Muscle layer of colon (tissue), 2 donors: ENCODE measurements around the gene ZMYND11.
"Not testable (repeated sequence)": the region's sequence is repeated elsewhere in the genome, so short reads cannot be mapped to it uniquely, and the experiment has no call there.

Experiments
- H3K27ac ChIP-seq: one replicate; pipeline ENCODE4 v1.7.0; 2013; ENCODE audit warnings: low read depth, mild to moderate bottlenecking, low read length, moderate library complexity
- H3K27me3 ChIP-seq, 2 donors: one replicate each; pipeline ENCODE4 v1.7.0; 2013; ENCODE audit warnings: low read length in 2 of 2, mild to moderate bottlenecking in 2 of 2; ENCODE audit not compliant: insufficient read depth in 2 of 2, control insufficient read depth in 1 of 2
- H3K36me3 ChIP-seq: one replicate; pipeline ENCODE4 v1.7.0; 2013; ENCODE audit warnings: mild to moderate bottlenecking, low read length; ENCODE audit not compliant: insufficient read depth
- H3K4me1 ChIP-seq: one replicate; pipeline ENCODE4 v1.7.0; 2013; ENCODE audit warnings: mild to moderate bottlenecking, low read length; ENCODE audit not compliant: insufficient read depth
- H3K4me3 ChIP-seq, 2 donors: one replicate each; pipeline ENCODE4 v1.7.0; 2013; ENCODE audit warnings: low read length in 2 of 2, low read depth in 1 of 2, mild to moderate bottlenecking in 1 of 2, moderate library complexity in 1 of 2
- H3K9ac ChIP-seq: one replicate; pipeline ENCODE4 v1.7.0; 2013; ENCODE audit warnings: low read length
- H3K9me3 ChIP-seq: one replicate; pipeline ENCODE4 v1.7.0; 2013; ENCODE audit warnings: mild to moderate bottlenecking, low read length
- donor health status: abdominal sarcoma.
- donor health status: Adenocarcinoma of cecum.

The ZMYND11 gene

DNA sequence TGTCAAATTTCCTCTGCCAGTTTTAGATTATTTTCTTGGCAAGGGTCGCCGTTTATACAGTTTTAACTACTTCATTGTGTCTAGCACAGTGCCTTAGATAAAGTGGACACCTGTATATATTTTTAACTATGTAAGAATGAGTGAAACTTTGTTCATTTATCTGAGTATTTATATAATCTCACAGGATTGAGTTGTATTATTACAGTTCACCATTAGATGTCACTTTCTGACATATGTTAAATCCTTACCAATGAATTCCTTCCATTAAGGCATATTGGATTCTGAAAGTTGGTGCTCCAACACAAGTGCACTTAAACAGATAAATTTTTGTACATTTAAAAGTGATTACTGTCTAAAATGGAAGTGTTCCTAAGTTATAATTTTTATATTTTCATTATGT is 43.0 kb downstream of the ZMYND11 start:
- H3K4me3 ChIP-seq = no peak overlapping the region
- peaks cover 12% of the 10 kb centered on the region for H3K36me3 ChIP-seq
- no peaks in the 10 kb centered on the region for H3K4me1 ChIP-seq
- no peaks in the 10 kb centered on the region for H3K9me3 ChIP-seq
- H3K9ac ChIP-seq = no peak overlapping the region
- no peaks in the 10 kb centered on the region for H3K27me3 ChIP-seq
- no peak overlapping the region for H3K27ac ChIP-seq

DNA sequence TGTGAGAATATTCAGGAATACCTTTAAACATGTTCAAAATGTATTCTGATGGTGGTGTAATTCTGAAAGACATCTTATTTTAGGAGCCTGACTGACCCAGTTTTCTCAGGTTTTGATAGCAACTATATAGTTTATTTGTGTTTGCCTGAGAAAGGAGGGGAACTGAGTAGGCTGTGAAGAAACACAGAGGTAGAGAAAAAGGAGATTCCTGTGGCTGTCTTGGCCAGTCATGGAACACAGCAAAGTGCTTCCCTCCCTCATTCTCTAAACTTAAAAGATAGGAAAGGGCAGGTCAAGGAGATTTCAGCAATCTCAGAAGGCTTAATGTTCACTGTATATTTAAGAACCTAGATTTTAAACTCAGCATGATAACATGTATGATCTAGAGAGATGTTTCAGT is 43.5 kb downstream of the ZMYND11 start:
- Histone ChIP-seq H3K4me3 (no peak overlapping the region), H3K27me3 (no peaks in the 10 kb centered on the region), H3K4me1 (no peaks in the 10 kb centered on the region), H3K27ac (no peak overlapping the region), H3K9ac (no peak overlapping the region), H3K9me3 (no peaks in the 10 kb centered on the region), H3K36me3 (peaks cover 14% of the 10 kb centered on the region)

DNA sequence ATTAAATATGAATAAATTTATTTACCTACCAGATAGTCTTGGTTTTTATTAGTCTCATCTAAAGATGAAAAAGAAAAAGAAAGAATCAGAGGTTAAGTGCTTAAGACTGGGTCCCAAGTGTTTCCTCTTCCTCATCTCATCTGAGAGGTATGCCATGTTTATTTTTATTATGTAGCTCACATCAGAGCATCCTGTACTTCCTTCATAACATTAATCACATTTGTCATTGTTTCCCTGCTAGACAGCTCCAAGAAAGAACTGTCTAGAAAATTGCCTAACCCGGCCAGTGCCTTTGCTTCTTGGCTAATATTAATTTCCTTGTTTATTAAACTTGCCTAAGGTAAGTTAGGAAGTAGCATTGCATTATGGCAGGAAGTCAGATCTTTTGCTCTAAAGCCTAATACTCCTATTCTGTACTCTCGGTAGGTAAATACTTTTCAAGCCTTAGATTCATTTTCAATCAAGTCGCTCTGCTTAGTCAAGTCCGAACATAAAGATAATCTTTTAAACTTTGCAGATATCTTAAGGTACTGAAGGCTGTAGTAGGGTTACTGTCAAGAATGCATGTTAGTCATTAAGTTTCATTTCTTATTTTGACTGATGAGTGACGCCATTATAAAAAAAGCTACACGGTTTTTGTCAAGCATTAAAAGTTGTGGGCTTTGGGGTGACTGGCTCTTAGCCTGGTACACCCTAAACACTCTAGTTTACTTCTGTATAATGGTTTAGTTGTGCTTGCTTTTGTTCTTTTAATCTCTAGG is 47.4 kb downstream of the ZMYND11 start:
- H3K9ac ChIP-seq = no peak overlapping the region
- no peak overlapping the region for H3K4me3 ChIP-seq
- H3K27ac ChIP-seq = no peak overlapping the region
- no peaks in the 10 kb centered on the region for H3K4me1 ChIP-seq
- peaks cover 14% of the 10 kb centered on the region for H3K36me3 ChIP-seq
- H3K27me3 ChIP-seq = no peaks in the 10 kb centered on the region
- no peaks in the 10 kb centered on the region for H3K9me3 ChIP-seq

DNA sequence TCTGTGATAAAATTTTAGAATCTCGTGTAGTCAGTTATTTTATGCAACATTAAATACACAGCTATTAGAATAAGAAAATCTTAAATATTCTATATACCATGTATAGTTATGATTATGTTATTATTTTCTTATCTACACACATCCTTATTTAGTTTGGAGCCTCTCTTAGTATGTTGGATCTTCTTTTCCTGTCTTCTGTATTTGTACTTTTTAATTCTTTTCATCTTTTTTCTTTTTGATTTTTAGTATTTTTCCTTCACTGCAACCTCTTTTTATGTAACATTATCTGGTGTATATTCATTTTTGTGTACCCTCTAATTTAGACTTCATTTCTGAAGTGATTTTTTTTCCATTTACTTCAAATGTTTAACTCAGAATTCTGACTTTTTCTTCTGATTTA is 48.9 kb downstream of the ZMYND11 start:
- no peaks in the 10 kb centered on the region for H3K9me3 ChIP-seq
- no peaks in the 10 kb centered on the region for H3K4me1 ChIP-seq
- H3K27me3 ChIP-seq = no peaks in the 10 kb centered on the region
- peaks cover 14% of the 10 kb centered on the region for H3K36me3 ChIP-seq
- H3K27ac ChIP-seq = no peak overlapping the region
- H3K9ac ChIP-seq = no peak overlapping the region
- H3K4me3 ChIP-seq = no peak overlapping the region

DNA sequence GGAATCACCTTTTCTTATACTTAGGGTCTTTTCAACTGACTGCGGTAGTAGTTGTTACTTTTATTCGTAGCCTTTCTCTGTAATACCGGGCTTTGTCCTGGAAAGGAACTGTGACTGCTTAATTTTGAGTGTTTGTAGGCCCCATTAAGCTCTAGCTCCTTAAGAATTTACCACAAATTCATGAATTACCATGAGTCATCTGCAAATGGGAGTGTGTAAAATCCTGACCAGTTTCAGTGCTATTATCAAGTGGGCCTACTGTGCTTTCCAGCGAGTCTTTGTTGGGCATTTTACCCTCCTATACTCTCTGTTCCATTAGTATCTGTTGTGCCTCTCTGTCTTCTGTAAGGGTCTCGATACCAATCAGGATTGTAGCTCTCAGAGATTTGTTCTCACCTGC is 49.7 kb downstream of the ZMYND11 start:
- Histone ChIP-seq H3K27ac (no peak overlapping the region), H3K4me1 (no peaks in the 10 kb centered on the region), H3K9me3 (no peaks in the 10 kb centered on the region), H3K36me3 (peaks cover 14% of the 10 kb centered on the region), H3K27me3 (no peaks in the 10 kb centered on the region), H3K9ac (no peak overlapping the region), H3K4me3 (no peak overlapping the region)

DNA sequence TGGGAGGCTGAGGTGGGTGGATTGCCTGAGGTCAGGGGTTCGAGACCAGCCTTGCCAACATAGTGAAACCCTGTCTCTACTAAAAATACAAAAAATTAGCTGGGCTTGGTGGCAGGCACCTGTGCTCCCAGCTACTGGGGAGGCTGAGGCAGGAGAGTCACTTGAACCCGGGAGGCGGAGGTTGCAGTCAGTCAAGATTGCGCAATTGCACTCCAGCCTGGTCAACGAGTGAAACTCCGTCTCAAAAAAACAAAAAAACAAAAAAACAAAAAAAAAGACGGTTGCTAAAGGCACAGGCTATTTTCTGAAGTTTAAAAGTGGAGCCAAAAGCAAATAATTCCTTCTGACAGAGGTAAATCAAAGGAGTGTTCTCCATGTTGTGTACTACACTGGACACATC is 50.3 kb downstream of the ZMYND11 start:
- H3K27me3 ChIP-seq, H3K27ac ChIP-seq: not testable (repeated sequence)
- peaks cover 14% of the 10 kb centered on the region for H3K36me3 ChIP-seq

DNA sequence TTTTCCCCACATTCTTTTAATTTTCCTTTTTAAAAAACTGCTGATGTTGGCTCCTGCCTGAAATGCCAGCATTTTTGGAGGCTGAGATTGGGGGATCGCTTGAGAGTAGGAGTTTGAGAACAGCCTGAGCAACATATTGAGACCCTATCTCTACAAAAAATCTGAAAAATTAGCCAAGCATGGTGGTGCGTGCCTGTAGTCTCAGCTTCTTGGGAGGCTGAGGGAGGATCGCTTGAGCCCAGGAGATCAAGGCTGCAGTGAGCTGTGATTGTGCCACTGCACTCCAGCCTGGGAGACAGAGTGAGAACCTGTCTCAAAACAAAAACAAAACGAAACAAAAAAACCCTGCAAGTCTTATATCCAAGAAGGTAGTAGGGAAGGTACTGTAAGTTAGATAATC is 51.7 kb downstream of the ZMYND11 start:
- no peaks in the 10 kb centered on the region for H3K9me3 ChIP-seq
- H3K4me1 ChIP-seq = peaks cover 4% of the 10 kb centered on the region
- no peak overlapping the region for H3K27ac ChIP-seq
- H3K4me3 ChIP-seq = no peak overlapping the region
- H3K9ac ChIP-seq = no peak overlapping the region
- peaks cover 13% of the 10 kb centered on the region for H3K36me3 ChIP-seq
- no peaks in the 10 kb centered on the region for H3K27me3 ChIP-seq

More for the DNA sequence above, 50.3 kb downstream of the ZMYND11 start:
- H3K9ac ChIP-seq, H3K4me1 ChIP-seq, H3K4me3 ChIP-seq, H3K9me3 ChIP-seq: not testable (repeated sequence)

DNA sequence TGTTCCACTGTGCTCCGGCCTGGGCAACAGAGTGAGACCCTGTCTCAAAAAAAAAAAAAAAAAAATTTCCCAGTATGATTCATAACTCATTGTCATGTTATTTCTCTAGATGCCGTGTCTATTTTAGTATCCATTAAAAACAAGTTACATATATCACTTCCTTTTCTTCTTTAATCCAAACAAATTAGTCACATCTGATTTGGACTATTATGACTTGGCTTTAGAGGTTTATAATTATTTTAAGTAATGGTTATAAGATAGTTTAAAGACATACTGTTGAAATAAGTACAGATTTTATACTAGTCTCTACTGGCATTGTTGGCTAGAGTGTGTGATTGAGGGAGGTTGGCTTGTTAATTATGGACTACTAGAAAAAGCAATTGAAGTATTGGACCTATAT is 53.3 kb downstream of the ZMYND11 start:
- no peak overlapping the region for H3K27ac ChIP-seq
- H3K4me1 ChIP-seq = peaks cover 16% of the 10 kb centered on the region
- H3K27me3 ChIP-seq = no peaks in the 10 kb centered on the region
- H3K9ac ChIP-seq = no peak overlapping the region
- H3K36me3 ChIP-seq = no peaks in the 10 kb centered on the region
- H3K4me3 ChIP-seq = no peak overlapping the region
- H3K9me3 ChIP-seq = no peaks in the 10 kb centered on the region

DNA sequence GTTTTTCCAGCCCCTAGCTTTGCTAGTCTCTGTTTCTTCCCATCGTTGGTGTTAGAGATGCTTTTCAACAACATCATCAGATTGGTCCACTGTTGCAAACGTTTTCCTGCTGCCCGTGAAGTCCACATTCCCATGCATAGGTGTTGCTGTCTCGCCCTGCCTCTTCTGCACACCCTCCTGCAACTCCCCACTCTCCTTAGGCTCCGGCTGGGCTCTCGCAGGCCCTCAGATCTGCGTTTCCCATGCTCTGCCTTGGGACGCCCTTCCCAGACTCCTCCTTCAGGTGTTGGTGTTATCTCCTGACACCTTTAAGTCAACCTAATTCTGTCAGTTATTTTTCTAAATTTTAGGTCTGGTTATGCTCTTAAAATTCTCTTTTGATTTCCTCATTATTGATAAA is 55.0 kb downstream of the ZMYND11 start:
- Histone ChIP-seq H3K36me3 (no peaks in the 10 kb centered on the region), H3K4me1 (peaks cover 16% of the 10 kb centered on the region), H3K4me3 (no peak overlapping the region), H3K9ac (no peak overlapping the region), H3K27ac (no peak overlapping the region), H3K27me3 (no peaks in the 10 kb centered on the region), H3K9me3 (no peaks in the 10 kb centered on the region)

DNA sequence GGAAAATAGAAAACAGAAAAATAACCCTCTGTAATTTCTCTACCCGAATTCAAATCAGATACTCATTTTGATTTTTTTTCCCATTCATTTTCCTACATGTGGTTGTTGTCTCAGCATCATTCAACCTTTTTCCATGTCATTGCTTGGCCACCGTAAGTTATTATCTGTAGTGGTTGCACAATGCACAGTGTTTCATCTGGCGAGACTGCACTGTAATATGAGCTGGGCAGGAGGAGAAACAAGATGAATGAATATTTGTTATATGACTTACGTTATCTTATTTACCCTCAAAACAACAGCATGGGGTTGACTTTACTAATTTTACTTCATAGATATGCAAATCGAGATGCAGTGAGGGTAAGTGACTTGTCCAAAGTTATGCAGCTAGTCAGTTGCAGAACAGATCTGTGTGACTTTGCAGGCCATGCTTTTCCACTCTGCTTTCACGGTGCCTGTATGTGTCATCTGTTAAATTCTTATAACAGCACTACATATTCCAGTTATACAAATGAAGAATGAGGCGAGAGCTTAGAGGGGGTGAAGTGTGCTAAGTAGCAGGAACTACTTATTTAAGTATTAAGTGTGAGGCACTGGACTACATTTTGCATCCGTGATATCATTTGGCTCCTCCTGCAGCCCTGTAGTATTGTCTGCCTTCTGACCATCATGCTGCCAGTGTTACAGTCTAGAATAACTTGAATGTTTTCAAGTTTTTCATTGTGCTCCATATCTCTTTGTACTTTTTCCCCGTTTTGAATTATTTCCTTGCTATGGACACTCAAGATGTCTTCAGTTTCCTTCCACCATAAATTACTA is 56.7 kb downstream of the ZMYND11 start:
- Histone ChIP-seq H3K9ac (no peak overlapping the region), H3K4me3 (no peak overlapping the region), H3K27ac (no peak overlapping the region), H3K36me3 (no peaks in the 10 kb centered on the region), H3K9me3 (no peaks in the 10 kb centered on the region), H3K27me3 (no peaks in the 10 kb centered on the region), H3K4me1 (peaks cover 16% of the 10 kb centered on the region)

DNA sequence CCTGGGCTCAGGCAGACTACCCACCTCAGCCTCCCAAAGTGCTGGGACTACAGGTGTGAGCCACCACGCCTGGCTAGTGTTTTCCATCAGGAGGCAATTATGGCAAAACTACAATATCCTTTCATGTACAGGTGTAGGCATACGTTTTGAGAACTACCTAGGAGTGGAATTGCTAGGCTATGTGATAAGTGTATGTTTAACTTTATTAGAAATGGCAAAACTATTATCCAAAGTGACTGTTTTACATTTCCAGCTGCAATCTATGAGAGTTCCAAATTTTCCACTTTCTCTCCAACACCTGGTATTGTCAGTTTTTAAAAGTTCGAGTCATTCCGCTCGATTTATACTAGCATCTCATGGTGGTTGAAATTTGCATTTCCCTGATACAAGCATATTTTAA is 59.0 kb downstream of the ZMYND11 start:
- Histone ChIP-seq H3K36me3 (no peaks in the 10 kb centered on the region), H3K27ac (no peak overlapping the region), H3K4me1 (peaks cover 16% of the 10 kb centered on the region), H3K9me3 (no peaks in the 10 kb centered on the region), H3K4me3 (no peak overlapping the region), H3K27me3 (no peaks in the 10 kb centered on the region), H3K9ac (no peak overlapping the region)

DNA sequence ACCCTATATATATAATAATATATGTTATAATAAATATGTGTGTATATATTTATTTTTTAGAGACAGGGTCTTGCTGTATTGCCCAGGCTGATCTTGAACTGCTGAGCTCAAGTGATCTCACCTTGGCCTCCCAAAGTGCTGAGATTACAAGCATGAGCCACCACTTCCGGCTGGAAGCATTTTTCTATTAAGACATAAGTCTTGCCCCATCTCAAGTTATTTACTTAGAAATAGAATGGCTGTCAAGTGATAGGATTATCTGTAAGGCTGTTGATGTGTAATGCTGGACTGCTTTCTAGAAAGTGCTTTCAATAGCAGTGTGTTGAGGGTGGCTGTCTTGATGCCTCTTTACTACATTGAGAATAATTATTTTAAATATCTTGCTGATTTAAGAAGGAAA is 65.2 kb downstream of the ZMYND11 start:
- no peaks in the 10 kb centered on the region for H3K27me3 ChIP-seq
- no peak overlapping the region for H3K4me3 ChIP-seq
- H3K36me3 ChIP-seq = no peaks in the 10 kb centered on the region
- H3K9me3 ChIP-seq = no peaks in the 10 kb centered on the region
- no peak overlapping the region for H3K9ac ChIP-seq
- H3K4me1 ChIP-seq = no peaks in the 10 kb centered on the region
- no peak overlapping the region for H3K27ac ChIP-seq
